Astrocyte (in vitro differentiated cells and primary cell): Measurements from ENCODE around the gene RGS9. TPM values are rescaled to one million over a fixed set of nuclear protein-coding genes. Genes with fewer than 3 reads are reported as not detected.
A peak's percentile ranks its signal among the peaks of the same experiment; 100 is the strongest.

Source experiments
- DNase-seq: peaks from one replicate; pipeline ENCODE4 v3.0.0-alpha.2; 2010; ENCODE audit warnings: low read depth
- FAIRE-seq: peaks from 2 replicates; lab custom pipeline; 2011; peaks lifted over from hg19 to GRCh38; lab: Jason Lieb, UNC
- H2AFZ ChIP-seq: 2 replicates; pipeline ENCODE4 v1.6.0; 2012; ENCODE audit warnings: low read depth, low read length, inconsistent platforms
- H3K27ac ChIP-seq: 2 replicates; pipeline ENCODE4 v1.5.1; 2011; ENCODE audit warnings: low read depth, low read length, inconsistent platforms
- H3K27me3 ChIP-seq: 2 replicates; pipeline ENCODE4 v1.6.0; 2011; ENCODE audit warnings: low read length, inconsistent platforms; ENCODE audit not compliant: insufficient read depth
- H3K36me3 ChIP-seq: 2 replicates; pipeline ENCODE4 v1.5.1; 2011; ENCODE audit warnings: low read length, inconsistent platforms; ENCODE audit not compliant: insufficient read depth
- H3K4me1 ChIP-seq: 2 replicates; pipeline ENCODE4 v1.5.1; 2011; ENCODE audit warnings: low read length, inconsistent platforms; ENCODE audit not compliant: insufficient read depth
- H3K4me2 ChIP-seq: 2 replicates; pipeline ENCODE4 v1.6.0; 2012; ENCODE audit warnings: low read length, inconsistent platforms
- H3K4me3 ChIP-seq: 2 replicates; pipeline ENCODE4 v1.5.1; 2011; ENCODE audit warnings: low read depth, mild to moderate bottlenecking, low read length, inconsistent platforms; ENCODE audit not compliant: insufficient read depth
- H3K79me2 ChIP-seq: 2 replicates; pipeline ENCODE4 v1.6.0; 2012; ENCODE audit warnings: mild to moderate bottlenecking, low read length, inconsistent platforms; ENCODE audit not compliant: insufficient read depth
- H3K9ac ChIP-seq: 2 replicates; pipeline ENCODE4 v1.6.0; 2012; ENCODE audit warnings: mild to moderate bottlenecking, low read length, inconsistent platforms
- H3K9me3 ChIP-seq: 2 replicates; pipeline ENCODE4 v1.5.1; 2012; ENCODE audit warnings: low read depth, mild to moderate bottlenecking, low read length, inconsistent platforms; ENCODE audit not compliant: insufficient read depth
- H4K20me1 ChIP-seq: 2 replicates; pipeline ENCODE4 v1.6.0; 2012; ENCODE audit warnings: low read length, inconsistent platforms; ENCODE audit not compliant: insufficient read depth
- H3K27ac Mint-ChIP-seq: one replicate; pipeline ENCODE4 v1.8.0; 2021; ENCODE audit warnings: mild to moderate bottlenecking, mixed read lengths; ENCODE audit not compliant: unreplicated experiment
- H3K27me3 Mint-ChIP-seq: one replicate; pipeline ENCODE4 v1.8.0; 2021; ENCODE audit warnings: low read depth, mixed read lengths; ENCODE audit not compliant: unreplicated experiment
- H3K36me3 Mint-ChIP-seq: one replicate; pipeline ENCODE4 v1.8.0; 2021; ENCODE audit warnings: low read depth, mixed read lengths; ENCODE audit not compliant: unreplicated experiment
- H3K4me1 Mint-ChIP-seq: one replicate; pipeline ENCODE4 v1.8.0; 2021; ENCODE audit warnings: low read depth, mixed read lengths; ENCODE audit not compliant: unreplicated experiment
- H3K4me3 Mint-ChIP-seq: one replicate; pipeline ENCODE4 v1.8.0; 2021; ENCODE audit warnings: mild to moderate bottlenecking, moderate library complexity, mixed read lengths; ENCODE audit not compliant: unreplicated experiment
- H3K9me3 Mint-ChIP-seq: one replicate; pipeline ENCODE4 v1.8.0; 2021; ENCODE audit warnings: mild to moderate bottlenecking, mixed read lengths; ENCODE audit not compliant: unreplicated experiment
- EZH2 ChIP-seq: IDR thresholded peaks from 2 replicates; pipeline ENCODE4 v1.6.1; 2012; ENCODE audit warnings: mild to moderate bottlenecking, low read length, inconsistent platforms; ENCODE audit not compliant: insufficient read depth
- total RNA-seq: library from RNA; stranded (reverse); gene quantifications from 2 replicates; pipeline ENCODE4 v1.2.1, GENCODE V29; 2021
- TF ChIP-seq, protein P1 (sequence below): IDR thresholded peaks from 2 replicates; pipeline ENCODE4 v1.5.1; 2011; ENCODE audit warnings: low read depth, mild to moderate bottlenecking, inconsistent platforms, low read length, moderate library complexity; ENCODE audit not compliant: insufficient read depth

RGS9 gene
- total RNA-seq, 1 donor from 2014 or later: 9.4 TPM

DNA sequence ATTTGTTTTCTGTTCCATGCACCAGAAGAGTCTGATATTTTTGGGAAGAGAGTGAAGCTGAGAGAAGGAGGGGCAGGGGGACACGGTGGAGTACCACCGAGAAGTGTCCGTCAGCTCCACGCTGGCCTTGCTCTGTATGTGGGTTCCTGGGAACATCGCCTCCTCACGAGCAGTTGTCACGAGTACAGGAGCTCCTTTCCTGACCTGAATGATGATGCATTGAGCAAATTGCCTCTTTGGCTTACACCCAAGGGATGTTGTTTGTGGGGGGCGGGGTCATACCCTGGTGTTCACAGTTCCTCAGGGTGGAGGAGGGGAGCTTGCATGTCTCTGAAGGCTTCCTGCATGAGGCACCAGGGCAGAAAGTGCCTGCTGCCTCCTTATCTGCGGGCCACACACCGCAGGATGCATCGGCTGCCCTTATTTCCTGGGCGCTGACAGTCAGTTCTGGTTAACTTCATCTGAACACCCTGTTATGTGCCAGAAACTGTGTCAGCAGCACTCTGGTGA is 36.2 kb downstream of the RGS9 start:
- TF ChIP-seq EZH2: no peak
- TF ChIP-seq, protein P1, sequence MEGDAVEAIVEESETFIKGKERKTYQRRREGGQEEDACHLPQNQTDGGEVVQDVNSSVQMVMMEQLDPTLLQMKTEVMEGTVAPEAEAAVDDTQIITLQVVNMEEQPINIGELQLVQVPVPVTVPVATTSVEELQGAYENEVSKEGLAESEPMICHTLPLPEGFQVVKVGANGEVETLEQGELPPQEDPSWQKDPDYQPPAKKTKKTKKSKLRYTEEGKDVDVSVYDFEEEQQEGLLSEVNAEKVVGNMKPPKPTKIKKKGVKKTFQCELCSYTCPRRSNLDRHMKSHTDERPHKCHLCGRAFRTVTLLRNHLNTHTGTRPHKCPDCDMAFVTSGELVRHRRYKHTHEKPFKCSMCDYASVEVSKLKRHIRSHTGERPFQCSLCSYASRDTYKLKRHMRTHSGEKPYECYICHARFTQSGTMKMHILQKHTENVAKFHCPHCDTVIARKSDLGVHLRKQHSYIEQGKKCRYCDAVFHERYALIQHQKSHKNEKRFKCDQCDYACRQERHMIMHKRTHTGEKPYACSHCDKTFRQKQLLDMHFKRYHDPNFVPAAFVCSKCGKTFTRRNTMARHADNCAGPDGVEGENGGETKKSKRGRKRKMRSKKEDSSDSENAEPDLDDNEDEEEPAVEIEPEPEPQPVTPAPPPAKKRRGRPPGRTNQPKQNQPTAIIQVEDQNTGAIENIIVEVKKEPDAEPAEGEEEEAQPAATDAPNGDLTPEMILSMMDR: no peak
- FAIRE-seq: no peak
- DNase-seq: peak; percentile 28
- H3K9me3 Mint-ChIP-seq: peaks cover 2% of the 10 kb centered on the region
- no peak overlapping the region for H3K4me3 Mint-ChIP-seq
- no peaks in the 10 kb centered on the region for H3K27me3 ChIP-seq
- H4K20me1 ChIP-seq: no peaks in the 10 kb centered on the region
- H3K9me3 ChIP-seq: peaks cover 3% of the 10 kb centered on the region
- H3K9ac ChIP-seq: no peak overlapping the region
- no peaks in the 10 kb centered on the region for H3K36me3 ChIP-seq
- H3K27ac Mint-ChIP-seq: peak overlapping the region; percentile 5
- H2AFZ ChIP-seq: no peak overlapping the region
- H3K4me1 ChIP-seq: peaks cover 15% of the 10 kb centered on the region
- H3K4me2 ChIP-seq: peak overlapping the region; percentile 35
- no peaks in the 10 kb centered on the region for H3K27me3 Mint-ChIP-seq
- peaks cover 14% of the 10 kb centered on the region for H3K4me1 Mint-ChIP-seq
- no peaks in the 10 kb centered on the region for H3K79me2 ChIP-seq
- H3K36me3 Mint-ChIP-seq: peaks cover 19% of the 10 kb centered on the region
- H3K4me3 ChIP-seq: no peak overlapping the region
- no peak overlapping the region for H3K27ac ChIP-seq

DNA sequence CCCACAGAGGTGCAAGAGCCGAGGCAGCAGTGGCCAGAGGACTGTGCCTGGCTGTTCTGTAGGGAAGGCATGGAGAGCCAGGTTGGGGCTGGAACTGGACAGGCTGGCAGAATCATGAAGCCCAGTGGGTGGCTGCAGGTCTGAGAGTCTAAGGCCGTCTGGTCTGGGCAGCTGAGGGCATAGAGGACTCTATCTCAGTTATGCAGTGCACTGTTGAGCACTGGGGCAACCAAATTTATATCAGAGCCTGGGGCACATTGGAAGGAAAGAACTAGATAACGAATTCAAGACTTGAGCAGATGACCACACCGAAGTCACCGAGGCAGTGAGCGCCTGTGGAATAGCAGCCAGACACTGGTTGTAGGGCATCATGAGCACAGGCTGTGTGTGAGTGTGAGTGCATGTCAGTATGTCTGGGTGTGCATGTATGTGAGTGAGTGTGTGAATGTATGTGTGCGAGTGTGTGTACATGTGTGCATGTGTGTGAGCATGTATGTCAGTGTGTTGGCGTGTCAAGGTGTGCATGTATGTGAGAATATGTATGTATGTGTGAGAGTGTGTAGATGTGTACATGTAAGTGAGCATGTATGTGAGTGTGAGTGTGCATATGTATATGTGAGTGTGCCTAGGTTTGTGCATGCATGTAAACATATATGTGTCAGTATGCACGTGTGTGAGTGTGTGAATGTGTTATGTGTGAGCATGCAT is 37.0 kb downstream of the RGS9 start:
- Histone ChIP-seq H3K36me3 (no peaks in the 10 kb centered on the region), H3K4me3 (no peak overlapping the region), H3K79me2 (no peaks in the 10 kb centered on the region), H3K27ac (no peak overlapping the region), H3K9me3 (peaks cover 3% of the 10 kb centered on the region), H3K9ac (no peak overlapping the region), H4K20me1 (no peaks in the 10 kb centered on the region), H2AFZ (no peak overlapping the region), H3K27me3 (no peaks in the 10 kb centered on the region), H3K4me1 (peaks cover 15% of the 10 kb centered on the region), H3K4me2 (no peak overlapping the region)
- Mint-ChIP-seq H3K27me3 (no peaks in the 10 kb centered on the region), H3K4me1 (peaks cover 20% of the 10 kb centered on the region), H3K4me3 (no peak overlapping the region), H3K9me3 (peaks cover 1% of the 10 kb centered on the region), H3K27ac (no peak overlapping the region), H3K36me3 (peaks cover 17% of the 10 kb centered on the region)
- no peak for DNase-seq
- TF ChIP-seq, protein P1: no peak
- TF ChIP-seq EZH2: no peak
- no peak for FAIRE-seq

DNA sequence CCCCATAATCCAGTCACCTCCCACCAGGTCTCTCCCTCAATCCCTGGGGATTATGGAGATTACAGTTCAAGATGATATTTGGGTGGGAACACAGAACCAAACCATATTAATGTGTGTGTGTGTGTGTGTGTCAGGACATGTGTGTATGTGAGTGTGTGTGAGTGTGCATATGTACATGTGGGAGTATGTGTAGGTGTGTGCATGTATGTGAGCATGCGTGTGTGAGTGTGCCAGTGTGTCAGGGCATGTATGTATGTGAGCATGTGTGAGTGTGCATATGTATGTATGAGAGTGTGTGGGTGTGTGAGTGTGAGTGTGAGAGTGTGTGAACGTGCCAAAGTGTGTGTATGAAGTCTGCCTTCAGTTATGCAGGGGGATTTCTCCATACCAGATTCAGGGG is 37.8 kb downstream of the RGS9 start:
- no peak overlapping the region for H3K9ac ChIP-seq
- Mint-ChIP-seq H3K4me3 (no peak overlapping the region), H3K9me3 (no peaks in the 10 kb centered on the region), H3K4me1 (peaks cover 29% of the 10 kb centered on the region), H3K36me3 (peaks cover 12% of the 10 kb centered on the region), H3K27ac (no peak overlapping the region), H3K27me3 (no peaks in the 10 kb centered on the region)
- H2AFZ ChIP-seq: no peak overlapping the region
- no peaks in the 10 kb centered on the region for H3K79me2 ChIP-seq
- no peak overlapping the region for H3K4me3 ChIP-seq
- DNase-seq (no peak), FAIRE-seq (no peak)
- no peaks in the 10 kb centered on the region for H3K36me3 ChIP-seq
- TF ChIP-seq EZH2: no peak
- TF ChIP-seq, protein P1: no peak
- H3K4me1 ChIP-seq: peaks cover 15% of the 10 kb centered on the region
- H3K27me3 ChIP-seq: no peaks in the 10 kb centered on the region
- H3K9me3 ChIP-seq: peaks cover 3% of the 10 kb centered on the region
- no peaks in the 10 kb centered on the region for H4K20me1 ChIP-seq
- no peak overlapping the region for H3K4me2 ChIP-seq
- no peak overlapping the region for H3K27ac ChIP-seq
